OCI-LY7 (cell line): Measurements from ENCODE around the gene GMEB2. TPM values are rescaled to one million over a fixed set of nuclear protein-coding genes. Genes with fewer than 3 reads are reported as not detected.
A peak's percentile ranks its signal among the peaks of the same experiment; 100 is the strongest.

Source experiments
- BruUV-seq: library from RNA; stranded (reverse); fragments of 400-500 nt; replicated peaks from 2 replicates; lab custom pipeline; 2021; lab: Mats Ljungman, UMichigan
- CTCF ChIA-PET: fragments of 300-600 bp; sonication (Branson Sonifier 250); formaldehyde crosslinking; loops from one replicate; lab custom pipeline; 2022; ENCODE audit warnings: antibody characterized with exemption; ENCODE audit not compliant: unreplicated experiment; lab: Charles Lee
- POLR2A ChIA-PET: fragments of 300-600 bp; sonication (Branson Sonifier 250); formaldehyde crosslinking; loops from one replicate; lab custom pipeline; 2022; ENCODE audit warnings: antibody characterized with exemption; lab: Charles Lee
- DNase-seq: peaks from one replicate; pipeline ENCODE4 v3.0.0-alpha.2; 2015; ENCODE audit warnings: low spot score
- H2AFZ ChIP-seq: fragments of 200-600 bp; sonication (generic), shearing (Covaris generic); 2 replicates; pipeline ENCODE4 v1.6.1; 2014; ENCODE audit warnings: mild to moderate bottlenecking, antibody characterized with exemption, low read length, moderate library complexity
- H3K27ac ChIP-seq: fragments of 200-600 bp; sonication (generic); 2 replicates; pipeline ENCODE4 v1.5.1; 2014; ENCODE audit warnings: mixed run types, low read depth, mild to moderate bottlenecking, moderate library complexity, low read length, inconsistent platforms; ENCODE audit not compliant: poor library complexity, severe bottlenecking
- H3K36me3 ChIP-seq: fragments of 200-600 bp; sonication (generic); 2 replicates; pipeline ENCODE4 v1.6.1; 2014; ENCODE audit warnings: mild to moderate bottlenecking, antibody characterized with exemption, low read length, moderate library complexity, mixed read lengths; ENCODE audit not compliant: insufficient read depth
- H3K4me1 ChIP-seq: fragments of 200-600 bp; sonication (generic); 2 replicates; pipeline ENCODE4 v1.5.1; 2014; ENCODE audit warnings: mild to moderate bottlenecking, low read length; ENCODE audit not compliant: insufficient read depth, poor library complexity, severe bottlenecking
- H3K4me2 ChIP-seq: fragments of 200-600 bp; sonication (generic); 2 replicates; pipeline ENCODE4 v1.6.1; 2014; ENCODE audit warnings: mild to moderate bottlenecking, low read length
- H3K4me3 ChIP-seq: fragments of 200-600 bp; sonication (generic); 2 replicates; pipeline ENCODE4 v1.5.1; 2014; ENCODE audit warnings: mild to moderate bottlenecking, low read depth, low read length; ENCODE audit not compliant: poor library complexity, severe bottlenecking
- H3K79me2 ChIP-seq: fragments of 200-600 bp; sonication (generic); 2 replicates; pipeline ENCODE4 v1.6.1; 2016; ENCODE audit warnings: low read depth, mild to moderate bottlenecking, low read length, moderate library complexity, mixed read lengths; ENCODE audit not compliant: insufficient read depth
- H3K9me2 ChIP-seq: fragments of 200-600 bp; sonication (generic); 2 replicates; pipeline ENCODE4 v1.6.1; 2016; ENCODE audit warnings: mild to moderate bottlenecking, low read length, mixed read lengths; ENCODE audit not compliant: insufficient read depth
- H3K9me3 ChIP-seq: fragments of 200-600 bp; sonication (generic); 2 replicates; pipeline ENCODE4 v1.6.1; 2014; ENCODE audit warnings: mild to moderate bottlenecking, mixed run types, low read length, mixed read lengths
- H4K20me1 ChIP-seq: fragments of 200-600 bp; sonication (generic); 2 replicates; pipeline ENCODE4 v1.6.1; 2014; ENCODE audit warnings: mild to moderate bottlenecking, antibody characterized with exemption, low read length, moderate library complexity, mixed read lengths; ENCODE audit not compliant: insufficient read depth
- EZH2phosphoT487 ChIP-seq: fragments of 200-600 bp; sonication (generic); IDR thresholded peaks from 2 replicates; pipeline ENCODE4 v1.6.1; 2018; ENCODE audit warnings: low read depth, borderline replicate concordance, mild to moderate bottlenecking, mixed run types, antibody characterized with exemption, low read length, moderate library complexity, mixed read lengths
- intact Hi-C: fragments of 100-400 bp; cut with micrococcal nuclease; formaldehyde crosslinking; loops from one replicate; pipeline ENCODE4 v1.10.0; 2022; ENCODE audit not compliant: unreplicated experiment
- total RNA-seq, 2 experiments: library from RNA; depleted of rRNA in 1 of 2; stranded (reverse); fragments of >200 nt in 1 of 2; shearing (Covaris generic) in 1 of 2; gene quantifications; 2 replicates each; pipeline ENCODE4 v1.2.3, GENCODE V29; 2014 to 2022
- TF ChIP-seq, protein P1 (sequence below): fragments of 200-600 bp; sonication (generic); conservative IDR thresholded peaks from 2 replicates; pipeline ENCODE4 v1.5.1; 2014; ENCODE audit warnings: mild to moderate bottlenecking, antibody characterized with exemption, low read length, moderate library complexity, mixed read lengths

The GMEB2 gene
- total RNA-seq, 2 experiments from 2014 or later = 15.6 TPM

DNA sequence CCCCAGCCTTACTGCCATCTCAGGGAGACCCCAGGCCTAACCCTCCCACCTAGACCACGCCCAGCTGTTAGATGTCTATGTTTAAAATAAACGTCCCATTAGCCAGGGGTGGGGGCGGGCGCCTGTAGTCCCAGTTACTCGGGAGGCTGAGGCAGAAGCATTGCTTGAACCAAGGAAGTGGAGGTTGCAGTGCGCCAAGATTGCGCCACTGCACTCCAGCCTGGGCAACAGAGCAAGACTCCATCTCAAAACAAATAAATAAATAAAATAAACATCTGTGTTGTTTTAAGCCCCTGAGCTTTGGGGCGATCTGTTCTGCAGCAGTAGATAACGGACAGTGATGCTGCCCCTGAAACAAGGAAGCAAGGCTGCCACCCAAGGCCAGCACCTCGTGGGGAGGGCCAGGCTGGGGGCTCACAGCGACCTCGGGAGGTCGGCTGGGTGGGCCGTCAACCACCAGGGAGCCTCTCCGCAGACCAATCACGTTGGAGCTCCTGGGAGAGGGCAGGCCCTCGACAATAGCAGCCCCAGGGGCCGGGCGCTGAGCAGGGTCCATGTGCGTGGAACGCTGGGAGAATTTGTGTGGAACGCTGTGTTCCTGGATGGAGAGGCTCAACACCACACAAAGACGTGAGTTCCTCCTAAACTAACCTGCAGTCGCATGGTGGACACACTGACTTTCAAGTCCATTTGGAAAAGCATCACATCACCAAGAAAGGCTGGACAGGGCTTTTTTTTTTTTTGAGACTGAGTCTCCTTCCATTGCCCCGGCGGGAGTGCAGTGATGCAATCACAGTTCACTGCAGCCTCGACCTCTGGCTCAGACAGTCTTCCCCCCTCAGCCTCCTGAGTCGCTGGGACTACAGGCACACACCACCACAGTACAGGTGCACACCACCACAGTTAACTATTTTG, 51.8 kb downstream of the GMEB2 start:
- DNase-seq = no peak
- no peak overlapping the region for H2AFZ ChIP-seq
- H3K4me3 ChIP-seq = peak overlapping the region; percentile 66
- intact Hi-C loops = no loop called here
- ChIA-PET CTCF (interaction anchor here (0.6 kb wide), 1 partner anchor 67 kb away, joined by 6 read pairs; no protein-coding TSS in a partner anchor), POLR2A (interaction anchor here (0.5 kb wide), 2 partner anchors 59 to 210 kb away, joined by 3 read pairs; no protein-coding TSS in a partner anchor)
- H3K36me3 ChIP-seq = no peaks in the 10 kb centered on the region
- TF ChIP-seq, protein P1, sequence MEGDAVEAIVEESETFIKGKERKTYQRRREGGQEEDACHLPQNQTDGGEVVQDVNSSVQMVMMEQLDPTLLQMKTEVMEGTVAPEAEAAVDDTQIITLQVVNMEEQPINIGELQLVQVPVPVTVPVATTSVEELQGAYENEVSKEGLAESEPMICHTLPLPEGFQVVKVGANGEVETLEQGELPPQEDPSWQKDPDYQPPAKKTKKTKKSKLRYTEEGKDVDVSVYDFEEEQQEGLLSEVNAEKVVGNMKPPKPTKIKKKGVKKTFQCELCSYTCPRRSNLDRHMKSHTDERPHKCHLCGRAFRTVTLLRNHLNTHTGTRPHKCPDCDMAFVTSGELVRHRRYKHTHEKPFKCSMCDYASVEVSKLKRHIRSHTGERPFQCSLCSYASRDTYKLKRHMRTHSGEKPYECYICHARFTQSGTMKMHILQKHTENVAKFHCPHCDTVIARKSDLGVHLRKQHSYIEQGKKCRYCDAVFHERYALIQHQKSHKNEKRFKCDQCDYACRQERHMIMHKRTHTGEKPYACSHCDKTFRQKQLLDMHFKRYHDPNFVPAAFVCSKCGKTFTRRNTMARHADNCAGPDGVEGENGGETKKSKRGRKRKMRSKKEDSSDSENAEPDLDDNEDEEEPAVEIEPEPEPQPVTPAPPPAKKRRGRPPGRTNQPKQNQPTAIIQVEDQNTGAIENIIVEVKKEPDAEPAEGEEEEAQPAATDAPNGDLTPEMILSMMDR = no peak
- no peak for TF ChIP-seq EZH2phosphoT487
- peaks cover 6% of the 10 kb centered on the region for H3K4me1 ChIP-seq
- H3K27ac ChIP-seq = no peak overlapping the region
- no peaks in the 10 kb centered on the region for H3K9me3 ChIP-seq
- H3K79me2 ChIP-seq = no peaks in the 10 kb centered on the region
- H3K9me2 ChIP-seq = no peaks in the 10 kb centered on the region
- no TSS peak for BruUV-seq
- no peaks in the 10 kb centered on the region for H4K20me1 ChIP-seq
- H3K4me2 ChIP-seq = peak overlapping the region; percentile 66; the same call in 1 of the 2 replicates

DNA sequence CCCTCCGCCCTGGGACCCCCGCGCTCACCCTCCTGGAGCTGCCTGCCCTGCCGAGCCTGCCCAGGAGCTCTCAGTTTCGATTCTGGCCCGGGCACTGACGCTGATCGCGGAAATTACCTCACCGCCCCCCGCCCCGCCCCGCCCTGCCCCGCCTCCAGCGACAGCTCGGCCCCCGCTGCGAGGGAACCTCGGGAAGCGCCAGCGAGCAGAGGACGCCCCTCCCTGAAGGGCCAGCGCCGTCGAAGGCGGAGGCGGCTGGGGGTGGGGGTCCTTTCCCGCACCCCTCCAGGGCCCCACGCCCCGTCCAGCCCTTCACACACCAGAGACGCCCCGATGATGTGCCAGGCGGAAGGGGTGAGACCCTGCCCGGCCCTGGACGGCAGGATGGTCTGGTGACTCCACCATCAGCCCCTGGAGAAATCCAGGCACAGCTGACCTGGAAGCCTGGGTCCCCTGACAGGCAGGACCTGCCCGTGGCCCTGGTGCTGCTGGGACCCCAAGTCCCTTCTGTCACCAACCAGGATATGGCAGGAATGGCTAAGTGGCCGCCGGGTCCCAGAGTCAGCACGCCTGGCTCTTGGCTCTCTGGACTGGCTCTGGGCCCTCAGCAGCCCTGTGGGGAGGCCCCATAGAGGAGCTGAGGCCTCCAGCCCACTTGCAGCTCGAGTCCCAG, 52.6 kb downstream of the GMEB2 start, which contains the start of gene HELZ2:
TSS of gene HELZ2 (minus strand) at position 84 of the 673 bp plus-strand sequence. CDS start 1,854 bp downstream, outside the sequence.
- ChIA-PET CTCF (interaction anchor here (0.6 kb wide), 1 partner anchor 68 kb away, joined by 6 read pairs; no protein-coding TSS in a partner anchor), POLR2A (interaction anchor here (0.5 to 0.7 kb wide), 2 partner anchors 18 to 211 kb away, joined by 3 read pairs; no protein-coding TSS in a partner anchor)
- Histone ChIP-seq H3K27ac (no peak within 1 kb of the TSS), H3K36me3 (no peaks in the 10 kb centered on the region), H3K4me1 (peaks cover 6% of the 10 kb centered on the region), H3K9me2 (no peaks in the 10 kb centered on the region), H3K79me2 (no peaks in the 10 kb centered on the region), H3K4me2 (peak within 1 kb of the TSS; percentile 70), H4K20me1 (no peaks in the 10 kb centered on the region), H2AFZ (peak within 1 kb of the TSS; percentile 75; the same call in 1 of the 2 replicates), H3K4me3 (peak within 1 kb of the TSS; percentile 66), H3K9me3 (no peaks in the 10 kb centered on the region)
- DNase-seq = peak; percentile 68
- TF ChIP-seq EZH2phosphoT487 = no peak
- TF ChIP-seq, protein P1 = no peak
- intact Hi-C loops = no loop called here
- no TSS peak for BruUV-seq
